HepG2 (cell line): ENCODE measurements around the gene C20orf144. TPM values are rescaled to one million over a fixed set of nuclear protein-coding genes. Genes with fewer than 3 reads are reported as not detected.

Experiments used
- FIP1L1 ChIP-seq: fragments of 200-400 bp; formaldehyde crosslinking; IDR thresholded peaks from 2 replicates; pipeline ENCODE4 v1.6.1; 2018; ENCODE audit warnings: low read depth, mild to moderate bottlenecking, low read length, moderate library complexity, borderline replicate concordance; ENCODE audit not compliant: insufficient read depth
- HDAC2 ChIP-seq: sonication (generic); formaldehyde crosslinking; IDR thresholded peaks from 2 replicates; pipeline ENCODE4 v1.4.0; 2020; ENCODE audit warnings: missing genetic modification reagents
- NR2C2 ChIP-seq: sonication (generic); formaldehyde crosslinking; IDR thresholded peaks from 2 replicates; pipeline ENCODE4 v1.4.0; 2020; ENCODE audit warnings: missing genetic modification reagents, mild to moderate bottlenecking, moderate library complexity, borderline replicate concordance
- SYNCRIP ChIP-seq: fragments of 200-400 bp; formaldehyde crosslinking; IDR thresholded peaks from 2 replicates; pipeline ENCODE4 v1.6.1; 2018; ENCODE audit warnings: mild to moderate bottlenecking, low read depth, low read length; ENCODE audit not compliant: insufficient read depth
- ZBTB3 ChIP-seq: sonication (generic); formaldehyde crosslinking; IDR thresholded peaks from 2 replicates; pipeline ENCODE4 v1.4.0; 2020; ENCODE audit warnings: low read depth, mild to moderate bottlenecking, moderate library complexity, missing genetic modification reagents, borderline replicate concordance
- ZNF207 ChIP-seq: fragments of 450-650 bp; IDR thresholded peaks from 2 replicates; pipeline ENCODE4 v1.6.1; 2016; ENCODE audit warnings: antibody characterized with exemption, borderline replicate concordance
- ZNF274 ChIP-seq: sonication (generic); formaldehyde crosslinking; IDR thresholded peaks from 2 replicates; pipeline ENCODE4 v1.5.1; 2020; ENCODE audit warnings: mild to moderate bottlenecking, missing genetic modification reagents
- ZNF331 ChIP-seq: sonication (generic); formaldehyde crosslinking; IDR thresholded peaks from 2 replicates; pipeline ENCODE4 v1.4.0; 2020; ENCODE audit warnings: missing genetic modification reagents
- ZNF468 ChIP-seq: sonication (generic); formaldehyde crosslinking; IDR thresholded peaks from 2 replicates; pipeline ENCODE4 v1.8.0; 2022; ENCODE audit warnings: mild to moderate bottlenecking, moderate library complexity, missing genetic modification reagents
- polyA plus RNA-seq, 8 experiments: library from polyadenylated mRNA; depleted of rRNA in 3 of 8; stranded (reverse) in 7 of 8; unstranded in 1 of 8; fragments of >200 nt; fragmentation: Illumina TruSeq in 4 of 8; extraction: Trizol in 4 of 8; gene quantifications; 2 replicates each; pipeline versions ENCODE4 v1.2.1 to v1.2.3, GENCODE V29; 2011 to 2016; ENCODE audit warnings: low read depth in 4 of 8, missing spikeins in 1 of 8, mixed read lengths in 1 of 8; ENCODE audit not compliant: insufficient read depth in 1 of 8
- total RNA-seq, 5 experiments: library from RNA; depleted of rRNA; stranded (reverse); fragments of >200 nt; fragmentation: Illumina TruSeq; extraction: Trizol; gene quantifications; 2 replicates each; pipeline ENCODE4 v1.2.3, GENCODE V29; 2016; ENCODE audit warnings: low read depth in 1 of 5
- TF ChIP-seq, protein P1 (sequence below): sonication (generic); formaldehyde crosslinking; IDR thresholded peaks from 2 replicates; pipeline ENCODE4 v1.8.1; 2022; ENCODE audit warnings: low read depth, mild to moderate bottlenecking, missing genetic modification reagents
- TF ChIP-seq, protein P2 (sequence below): sonication (generic); formaldehyde crosslinking; IDR thresholded peaks from 2 replicates; pipeline ENCODE4 v1.4.0; 2020; ENCODE audit warnings: mild to moderate bottlenecking, missing genetic modification reagents
- TF ChIP-seq, protein P3 (sequence below): sonication (generic); formaldehyde crosslinking; IDR thresholded peaks from 2 replicates; pipeline ENCODE4 v1.4.0; 2020; ENCODE audit warnings: missing genetic modification reagents, borderline replicate concordance
- TF ChIP-seq, protein P4 (sequence below): sonication (generic); formaldehyde crosslinking; conservative IDR thresholded peaks from 2 replicates; pipeline ENCODE4 v1.8.0; 2022; ENCODE audit warnings: low read depth, missing genetic modification reagents
- TF ChIP-seq, protein P5 (sequence below): sonication (generic); formaldehyde crosslinking; IDR thresholded peaks from 2 replicates; pipeline ENCODE4 v1.8.1; 2022; ENCODE audit warnings: mild to moderate bottlenecking, missing genetic modification reagents

The C20orf144 gene
- total and polyA plus RNA-seq, 2 of the 13 experiments (the other 11 are each of a cell fraction or from before 2014, with no cell fraction given) = 0.09 to 0.16 TPM

DNA sequence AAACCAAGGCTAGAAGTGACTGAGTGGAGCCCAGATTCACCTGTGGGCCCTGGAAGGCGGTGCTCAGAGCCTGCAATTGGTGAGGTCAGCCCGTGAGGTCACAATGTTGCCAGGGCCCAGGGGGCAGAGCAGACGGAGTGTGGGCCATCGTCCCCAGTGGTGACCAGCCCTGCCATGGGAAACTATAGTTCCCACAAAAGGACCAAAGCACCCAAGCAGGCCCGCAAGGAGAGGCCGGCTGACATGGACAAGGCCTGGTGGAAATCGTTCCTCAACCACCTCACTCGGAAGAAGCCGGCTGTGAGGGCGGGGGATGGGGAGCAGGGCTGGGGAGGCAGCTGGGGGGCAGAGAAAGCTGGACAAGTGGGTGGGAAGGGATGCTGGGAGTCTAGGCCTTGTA lies at the start of gene C20orf144 (continued):
- TF ChIP-seq, protein P1, sequence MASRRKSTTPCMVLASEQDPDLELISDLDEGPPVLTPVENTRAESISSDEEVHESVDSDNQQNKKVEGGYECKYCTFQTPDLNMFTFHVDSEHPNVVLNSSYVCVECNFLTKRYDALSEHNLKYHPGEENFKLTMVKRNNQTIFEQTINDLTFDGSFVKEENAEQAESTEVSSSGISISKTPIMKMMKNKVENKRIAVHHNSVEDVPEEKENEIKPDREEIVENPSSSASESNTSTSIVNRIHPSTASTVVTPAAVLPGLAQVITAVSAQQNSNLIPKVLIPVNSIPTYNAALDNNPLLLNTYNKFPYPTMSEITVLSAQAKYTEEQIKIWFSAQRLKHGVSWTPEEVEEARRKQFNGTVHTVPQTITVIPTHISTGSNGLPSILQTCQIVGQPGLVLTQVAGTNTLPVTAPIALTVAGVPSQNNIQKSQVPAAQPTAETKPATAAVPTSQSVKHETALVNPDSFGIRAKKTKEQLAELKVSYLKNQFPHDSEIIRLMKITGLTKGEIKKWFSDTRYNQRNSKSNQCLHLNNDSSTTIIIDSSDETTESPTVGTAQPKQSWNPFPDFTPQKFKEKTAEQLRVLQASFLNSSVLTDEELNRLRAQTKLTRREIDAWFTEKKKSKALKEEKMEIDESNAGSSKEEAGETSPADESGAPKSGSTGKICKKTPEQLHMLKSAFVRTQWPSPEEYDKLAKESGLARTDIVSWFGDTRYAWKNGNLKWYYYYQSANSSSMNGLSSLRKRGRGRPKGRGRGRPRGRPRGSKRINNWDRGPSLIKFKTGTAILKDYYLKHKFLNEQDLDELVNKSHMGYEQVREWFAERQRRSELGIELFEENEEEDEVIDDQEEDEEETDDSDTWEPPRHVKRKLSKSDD = no peak
- TF ChIP-seq ZBTB3 (CRISPR knock-in tag) (no peak), ZNF274 (CRISPR knock-in tag) (peak; percentile 56; the same call in 1 of the 2 replicates), SYNCRIP (no peak), ZNF468 (CRISPR knock-in tag) (no peak), HDAC2 (CRISPR knock-in tag) (no peak), NR2C2 (CRISPR knock-in tag) (no peak; the same call in 1 of the 2 replicates), ZNF331 (CRISPR knock-in tag) (no peak), FIP1L1 (no peak), ZNF207 (no peak)
- TF ChIP-seq, protein P2, sequence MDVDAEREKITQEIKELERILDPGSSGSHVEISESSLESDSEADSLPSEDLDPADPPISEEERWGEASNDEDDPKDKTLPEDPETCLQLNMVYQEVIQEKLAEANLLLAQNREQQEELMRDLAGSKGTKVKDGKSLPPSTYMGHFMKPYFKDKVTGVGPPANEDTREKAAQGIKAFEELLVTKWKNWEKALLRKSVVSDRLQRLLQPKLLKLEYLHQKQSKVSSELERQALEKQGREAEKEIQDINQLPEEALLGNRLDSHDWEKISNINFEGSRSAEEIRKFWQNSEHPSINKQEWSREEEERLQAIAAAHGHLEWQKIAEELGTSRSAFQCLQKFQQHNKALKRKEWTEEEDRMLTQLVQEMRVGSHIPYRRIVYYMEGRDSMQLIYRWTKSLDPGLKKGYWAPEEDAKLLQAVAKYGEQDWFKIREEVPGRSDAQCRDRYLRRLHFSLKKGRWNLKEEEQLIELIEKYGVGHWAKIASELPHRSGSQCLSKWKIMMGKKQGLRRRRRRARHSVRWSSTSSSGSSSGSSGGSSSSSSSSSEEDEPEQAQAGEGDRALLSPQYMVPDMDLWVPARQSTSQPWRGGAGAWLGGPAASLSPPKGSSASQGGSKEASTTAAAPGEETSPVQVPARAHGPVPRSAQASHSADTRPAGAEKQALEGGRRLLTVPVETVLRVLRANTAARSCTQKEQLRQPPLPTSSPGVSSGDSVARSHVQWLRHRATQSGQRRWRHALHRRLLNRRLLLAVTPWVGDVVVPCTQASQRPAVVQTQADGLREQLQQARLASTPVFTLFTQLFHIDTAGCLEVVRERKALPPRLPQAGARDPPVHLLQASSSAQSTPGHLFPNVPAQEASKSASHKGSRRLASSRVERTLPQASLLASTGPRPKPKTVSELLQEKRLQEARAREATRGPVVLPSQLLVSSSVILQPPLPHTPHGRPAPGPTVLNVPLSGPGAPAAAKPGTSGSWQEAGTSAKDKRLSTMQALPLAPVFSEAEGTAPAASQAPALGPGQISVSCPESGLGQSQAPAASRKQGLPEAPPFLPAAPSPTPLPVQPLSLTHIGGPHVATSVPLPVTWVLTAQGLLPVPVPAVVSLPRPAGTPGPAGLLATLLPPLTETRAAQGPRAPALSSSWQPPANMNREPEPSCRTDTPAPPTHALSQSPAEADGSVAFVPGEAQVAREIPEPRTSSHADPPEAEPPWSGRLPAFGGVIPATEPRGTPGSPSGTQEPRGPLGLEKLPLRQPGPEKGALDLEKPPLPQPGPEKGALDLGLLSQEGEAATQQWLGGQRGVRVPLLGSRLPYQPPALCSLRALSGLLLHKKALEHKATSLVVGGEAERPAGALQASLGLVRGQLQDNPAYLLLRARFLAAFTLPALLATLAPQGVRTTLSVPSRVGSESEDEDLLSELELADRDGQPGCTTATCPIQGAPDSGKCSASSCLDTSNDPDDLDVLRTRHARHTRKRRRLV (CRISPR knock-in tag) = no peak
- TF ChIP-seq, protein P3, sequence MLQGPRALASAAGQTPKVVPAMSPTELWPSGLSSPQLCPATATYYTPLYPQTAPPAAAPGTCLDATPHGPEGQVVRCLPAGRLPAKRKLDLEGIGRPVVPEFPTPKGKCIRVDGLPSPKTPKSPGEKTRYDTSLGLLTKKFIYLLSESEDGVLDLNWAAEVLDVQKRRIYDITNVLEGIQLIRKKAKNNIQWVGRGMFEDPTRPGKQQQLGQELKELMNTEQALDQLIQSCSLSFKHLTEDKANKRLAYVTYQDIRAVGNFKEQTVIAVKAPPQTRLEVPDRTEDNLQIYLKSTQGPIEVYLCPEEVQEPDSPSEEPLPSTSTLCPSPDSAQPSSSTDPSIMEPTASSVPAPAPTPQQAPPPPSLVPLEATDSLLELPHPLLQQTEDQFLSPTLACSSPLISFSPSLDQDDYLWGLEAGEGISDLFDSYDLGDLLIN (CRISPR knock-in tag) = no peak
- TF ChIP-seq, protein P4, sequence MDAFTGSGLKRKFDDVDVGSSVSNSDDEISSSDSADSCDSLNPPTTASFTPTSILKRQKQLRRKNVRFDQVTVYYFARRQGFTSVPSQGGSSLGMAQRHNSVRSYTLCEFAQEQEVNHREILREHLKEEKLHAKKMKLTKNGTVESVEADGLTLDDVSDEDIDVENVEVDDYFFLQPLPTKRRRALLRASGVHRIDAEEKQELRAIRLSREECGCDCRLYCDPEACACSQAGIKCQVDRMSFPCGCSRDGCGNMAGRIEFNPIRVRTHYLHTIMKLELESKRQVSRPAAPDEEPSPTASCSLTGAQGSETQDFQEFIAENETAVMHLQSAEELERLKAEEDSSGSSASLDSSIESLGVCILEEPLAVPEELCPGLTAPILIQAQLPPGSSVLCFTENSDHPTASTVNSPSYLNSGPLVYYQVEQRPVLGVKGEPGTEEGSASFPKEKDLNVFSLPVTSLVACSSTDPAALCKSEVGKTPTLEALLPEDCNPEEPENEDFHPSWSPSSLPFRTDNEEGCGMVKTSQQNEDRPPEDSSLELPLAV (CRISPR knock-in tag) = no peak
- TF ChIP-seq, protein P5, sequence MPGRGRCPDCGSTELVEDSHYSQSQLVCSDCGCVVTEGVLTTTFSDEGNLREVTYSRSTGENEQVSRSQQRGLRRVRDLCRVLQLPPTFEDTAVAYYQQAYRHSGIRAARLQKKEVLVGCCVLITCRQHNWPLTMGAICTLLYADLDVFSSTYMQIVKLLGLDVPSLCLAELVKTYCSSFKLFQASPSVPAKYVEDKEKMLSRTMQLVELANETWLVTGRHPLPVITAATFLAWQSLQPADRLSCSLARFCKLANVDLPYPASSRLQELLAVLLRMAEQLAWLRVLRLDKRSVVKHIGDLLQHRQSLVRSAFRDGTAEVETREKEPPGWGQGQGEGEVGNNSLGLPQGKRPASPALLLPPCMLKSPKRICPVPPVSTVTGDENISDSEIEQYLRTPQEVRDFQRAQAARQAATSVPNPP = no peak
